Activated CD8-positive, alpha-beta memory T cell treated with anti-CD3 and anti-CD28 coated beads for 36 hours (primary cell): ENCODE measurements around the gene IPO9. TPM values are rescaled to one million over a fixed set of nuclear protein-coding genes. Genes with fewer than 3 reads are reported as not detected.
"Not testable (repeated sequence)": the region's sequence is repeated elsewhere in the genome, so short reads cannot be mapped to it uniquely, and the experiment has no call there.

Experiments used
- CTCF ChIA-PET: fragments of 350-600 bp; sonication (Branson Sonifier 250); formaldehyde crosslinking; loops from one replicate; lab custom pipeline; 2021; ENCODE audit warnings: antibody characterized with exemption; lab: Charles Lee
- POLR2A ChIA-PET: fragments of 350-600 bp; sonication (Branson Sonifier 250); formaldehyde crosslinking; loops from one replicate; lab custom pipeline; 2021; ENCODE audit warnings: antibody characterized with exemption; lab: Charles Lee
- total RNA-seq, 2 experiments: library from RNA; stranded (reverse); gene quantifications; one replicate each; pipeline ENCODE4 v1.2.3, GENCODE V29; 2021

IPO9 gene
- total RNA-seq, 2 experiments from 2014 or later = 68.3 to 74.7 TPM

GRCh38 chr1:201800246-201800645 is 28.7 kb upstream of the IPO9 start:
- ChIA-PET POLR2A (no interaction called here), CTCF (no interaction called here)

DNA sequence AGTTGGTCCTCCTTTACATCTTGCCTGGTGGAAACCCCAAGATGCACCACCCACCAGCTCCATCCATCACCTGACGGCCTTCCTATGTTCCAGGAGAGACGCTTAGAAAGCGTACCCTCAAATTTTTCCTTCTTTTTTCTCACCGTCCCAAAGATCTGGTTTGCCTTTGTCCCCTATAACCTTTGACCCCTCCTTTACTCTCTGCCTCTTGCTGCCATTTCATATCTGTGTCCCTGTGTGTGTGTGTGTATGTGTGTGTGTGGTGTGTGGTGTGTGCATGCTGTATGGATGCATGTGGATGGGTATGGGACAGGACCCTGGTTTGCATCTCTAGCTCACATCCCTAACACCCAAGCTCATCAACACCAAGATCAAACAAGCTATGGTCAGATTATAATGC is 22.2 kb upstream of the IPO9 start:
- ChIA-PET POLR2A (no interaction called here), CTCF (interaction anchor here (0.7 kb wide), 1 partner anchor 19 kb away, joined by 3 read pairs; no protein-coding TSS in a partner anchor)

GRCh38 chr1:201807958-201808632 is 20.9 kb upstream of the IPO9 start:
- ChIA-PET POLR2A (no interaction called here), CTCF (no interaction called here)

- POLR2A ChIA-PET = no interaction called here
- CTCF ChIA-PET = no interaction called here
Observed at GRCh38 chr1:201808633-201808990, 20.3 kb upstream of the IPO9 start.

DNA sequence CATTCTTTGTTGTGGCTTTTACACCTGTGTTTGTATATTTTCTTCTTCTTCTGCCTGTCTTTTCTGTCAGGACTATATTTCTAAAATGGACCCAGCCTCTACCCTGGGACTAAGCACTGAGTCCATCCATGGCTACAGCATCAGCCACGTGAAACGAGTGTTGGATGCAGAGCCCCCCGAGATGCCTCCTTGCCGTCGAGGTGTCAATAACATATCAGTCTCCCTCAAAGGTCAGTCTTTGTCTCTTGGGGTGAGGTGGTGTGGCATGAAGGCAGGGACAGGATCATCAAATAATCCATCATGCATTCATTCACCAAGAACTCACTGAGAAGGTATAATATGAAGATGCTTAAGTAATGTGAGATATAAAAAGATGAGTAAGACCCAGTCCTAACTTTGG is 19.1 kb upstream of the IPO9 start:
- ChIA-PET CTCF (no interaction called here), POLR2A (no interaction called here)

GRCh38 chr1:201810466-201811216 is 18.3 kb upstream of the IPO9 start:
- ChIA-PET CTCF (no interaction called here), POLR2A (no interaction called here)

DNA sequence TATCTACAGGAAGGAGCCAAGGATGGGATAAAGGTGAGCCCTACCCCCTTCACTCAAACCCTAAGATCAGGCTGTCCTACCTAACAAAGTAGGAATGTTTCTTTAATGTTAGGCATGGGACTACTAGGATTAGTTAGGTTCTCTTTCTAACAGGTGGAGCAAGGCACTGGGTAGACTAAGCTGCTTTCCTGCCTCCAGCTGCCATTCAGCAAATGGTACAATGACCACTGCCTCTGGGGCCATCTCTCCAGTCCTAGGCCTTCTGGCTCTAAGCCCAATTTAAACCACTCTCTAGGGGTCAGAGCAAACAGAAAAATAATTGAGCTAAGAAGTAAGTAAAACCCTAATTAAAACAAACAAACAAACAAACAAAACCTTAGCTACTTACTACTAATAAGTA is 15.7 kb upstream of the IPO9 start:
- CTCF ChIA-PET = interaction anchor here (0.7 to 1.9 kb wide), 2 partner anchors 20 to 254 kb away, joined by 3 to 6 read pairs; no protein-coding TSS in a partner anchor
- POLR2A ChIA-PET = no interaction called here

DNA sequence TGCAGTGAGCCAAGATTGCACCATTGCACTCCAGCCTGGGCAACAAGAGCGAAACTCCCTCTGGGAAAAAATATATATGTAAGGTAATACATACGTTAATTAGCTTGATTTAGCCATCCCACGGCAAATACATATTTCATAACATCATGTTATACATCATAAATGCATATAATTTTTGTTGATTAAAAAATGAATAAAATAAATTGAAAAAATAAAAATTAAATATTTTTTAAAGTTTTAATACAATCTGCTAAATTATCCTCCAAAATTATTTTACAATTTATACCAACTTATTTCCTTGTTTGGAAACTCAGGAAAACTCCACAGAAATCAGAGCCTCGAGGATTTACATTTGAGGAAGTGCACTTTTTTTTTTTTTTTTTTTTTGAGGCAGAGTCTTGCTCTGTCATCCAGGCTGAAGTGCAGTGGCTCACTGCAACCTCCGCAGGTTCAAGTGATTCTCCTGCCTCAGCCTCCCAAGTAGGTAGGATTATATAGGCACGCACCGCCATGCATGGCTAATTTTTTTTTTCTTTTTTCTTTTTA is 12.6 kb upstream of the IPO9 start:
- CTCF ChIA-PET = interaction anchor here (0.7 to 1.5 kb wide), 2 partner anchors 107 to 348 kb away, joined by 3 read pairs; no protein-coding TSS in a partner anchor
- POLR2A ChIA-PET = no interaction called here

DNA sequence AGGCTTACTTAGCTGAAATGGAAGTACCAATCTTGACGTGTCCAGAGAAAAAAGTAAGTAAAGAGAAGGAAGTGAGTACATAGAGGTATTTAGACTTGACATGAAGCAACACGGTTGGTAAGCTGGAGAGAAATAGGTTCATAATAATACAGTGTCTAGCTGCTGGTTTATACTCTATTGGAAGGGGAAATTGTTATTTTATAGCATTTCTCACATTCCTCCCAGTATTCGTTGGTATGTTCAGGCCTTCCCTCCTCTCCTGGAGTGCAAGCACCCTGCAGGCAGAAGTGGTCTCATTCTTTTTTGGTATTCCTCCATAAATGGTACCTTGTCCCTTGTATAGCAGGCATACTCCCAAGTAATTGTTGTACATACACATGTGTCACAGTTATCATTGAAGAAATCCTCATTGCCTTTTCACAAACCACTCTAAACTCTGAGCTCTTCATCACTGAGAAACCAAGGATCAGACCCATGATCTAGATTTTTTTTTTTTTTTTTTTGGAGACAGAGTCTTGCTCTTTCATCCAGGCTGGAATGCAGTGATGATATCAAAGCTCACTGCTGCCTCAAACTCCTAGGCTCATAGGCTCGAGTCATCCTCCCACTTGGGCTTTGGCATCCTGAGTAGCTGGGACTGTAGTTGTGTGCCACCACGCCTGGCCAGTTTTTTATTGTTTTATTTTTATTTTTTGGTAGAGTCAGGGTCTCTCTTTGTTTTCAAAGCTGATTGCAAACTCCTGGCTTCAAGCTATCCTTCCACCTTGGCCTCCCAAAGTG is 9.8 kb upstream of the IPO9 start:
- ChIA-PET CTCF (interaction anchor here (0.7 to 0.8 kb wide), 2 partner anchors 11 to 81 kb away, joined by 3 read pairs; no protein-coding TSS in a partner anchor), POLR2A (no interaction called here)

GRCh38 chr1:201820413-201820812 is 8.5 kb upstream of the IPO9 start:
- POLR2A ChIA-PET = no interaction called here

GRCh38 chr1:201825245-201825644 is 3.7 kb upstream of the IPO9 start:
- ChIA-PET CTCF (interaction anchor here (1.0 kb wide), 1 partner anchor 26 kb away, joined by 3 read pairs; no protein-coding TSS in a partner anchor), POLR2A (no interaction called here)

More at GRCh38 chr1:201820413-201820812, 8.5 kb upstream of the IPO9 start:
- CTCF ChIA-PET = no interaction called here

GRCh38 chr1:201826830-201827229 is 2.1 kb upstream of the IPO9 start:
- CTCF ChIA-PET = interaction anchor here (1.0 kb wide), 1 partner anchor 278 kb away, joined by 3 read pairs; no protein-coding TSS in a partner anchor
- POLR2A ChIA-PET = no interaction called here

DNA sequence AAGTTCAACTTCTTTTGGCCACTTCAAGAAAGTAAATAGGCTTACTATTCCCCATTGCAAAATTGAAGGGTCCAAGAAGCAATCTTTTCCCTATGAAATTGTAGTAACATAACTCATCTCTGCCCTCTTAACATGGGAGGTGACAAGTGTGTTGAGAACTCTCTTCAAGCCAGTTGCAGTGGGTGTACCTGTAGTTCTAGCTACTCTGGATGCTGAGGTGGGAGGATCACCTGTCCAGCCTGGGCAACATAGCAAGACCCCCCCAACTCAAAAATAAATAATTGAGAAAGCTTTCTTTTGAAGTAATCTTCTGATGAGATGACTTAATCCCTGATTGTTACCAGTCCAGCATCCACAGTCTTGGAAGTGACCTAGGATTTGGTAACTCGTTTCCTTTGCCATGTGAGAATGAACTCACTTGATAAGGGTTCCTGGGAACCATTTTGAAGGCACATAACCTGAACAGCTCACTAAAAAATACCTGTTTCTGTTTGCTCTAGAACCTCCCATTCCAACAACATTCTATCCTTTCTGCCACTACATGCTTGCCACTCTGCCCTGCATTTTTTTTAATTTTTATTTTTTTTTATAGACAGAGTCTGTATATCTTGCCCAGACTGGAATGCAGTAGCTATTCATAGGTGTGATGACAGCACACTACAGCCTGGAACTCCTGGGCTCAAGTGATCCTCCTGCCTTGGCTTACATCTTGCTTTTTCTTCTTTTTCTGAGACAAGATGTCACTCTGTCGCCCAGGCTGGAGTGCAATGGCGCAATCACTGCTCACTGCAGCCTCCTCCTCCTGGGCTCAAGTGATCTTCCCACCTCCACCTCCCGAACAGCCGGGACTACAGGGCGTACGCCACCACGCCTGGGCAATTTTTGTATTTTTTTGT is 1.4 kb upstream of the IPO9 start:
- ChIA-PET POLR2A (no interaction called here), CTCF (no interaction called here)

GRCh38 chr1:201828217-201828819 is 639 bp upstream of the IPO9 start:
- POLR2A ChIA-PET = no interaction called here
- CTCF ChIA-PET = interaction anchor here (1.1 to 2.1 kb wide), 3 partner anchors 35 to 525 kb away, joined by 3 to 4 read pairs (median 4); no protein-coding TSS in a partner anchor

- POLR2A ChIA-PET = no interaction called here
- CTCF ChIA-PET = no interaction called here
Observed at GRCh38 chr1:201831371-201831770, 2.4 kb downstream of the IPO9 start.

DNA sequence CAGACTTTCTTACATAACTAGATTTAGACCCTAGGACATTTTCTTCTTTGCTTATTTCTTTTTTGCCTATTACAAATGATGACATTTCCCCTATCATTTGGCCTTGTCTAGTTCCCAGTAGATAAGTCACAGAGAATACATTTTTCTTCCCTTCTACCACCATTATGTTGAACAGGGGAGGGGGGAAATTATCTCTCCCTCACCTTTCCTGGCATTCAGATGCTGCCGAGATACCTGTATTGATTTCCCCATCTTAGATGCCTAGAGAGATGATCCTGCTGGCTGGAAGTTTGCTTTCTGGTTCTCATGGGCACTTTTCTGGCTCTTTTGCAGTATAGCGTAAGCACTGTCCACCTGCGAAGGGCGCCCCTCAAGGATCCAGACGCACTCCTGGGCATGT is 5.7 kb downstream of the IPO9 start:
- ChIA-PET CTCF (interaction anchor here (0.7 kb wide), 1 partner anchor 374 kb away, joined by 4 read pairs; no protein-coding TSS in a partner anchor), POLR2A (no interaction called here)

- CTCF ChIA-PET = no interaction called here
Observed at GRCh38 chr1:201838381-201838780, 9.4 kb downstream of the IPO9 start.

GRCh38 chr1:201839089-201839488 is 10.1 kb downstream of the IPO9 start:
- POLR2A ChIA-PET, CTCF ChIA-PET: not testable (repeated sequence)

More at GRCh38 chr1:201838381-201838780, 9.4 kb downstream of the IPO9 start:
- POLR2A ChIA-PET = no interaction called here
